OCI-M1 (cell line): ENCODE data around the gene AURKAIP1.
"Not testable (repeated sequence)": the region's sequence is repeated elsewhere in the genome, so short reads cannot be mapped to it uniquely, and the experiment has no call there.

Experiments used
- DNase-seq: peaks from one replicate; lab custom pipeline; 2025; lab: John Stamatoyannopoulos, UW

AURKAIP1 gene

GRCh38 chr1:1385931-1386330, 10.9 kb upstream of the AURKAIP1 start:
- DNase-seq = no peak

- DNase-seq = not testable (repeated sequence)
Observed at GRCh38 chr1:1385339-1385738, 10.3 kb upstream of the AURKAIP1 start.

- no peak for DNase-seq
Observed at GRCh38 chr1:1381294-1381693, 6.3 kb upstream of the AURKAIP1 start.

GRCh38 chr1:1380860-1381259, 5.9 kb upstream of the AURKAIP1 start:
- no peak for DNase-seq

- no peak for DNase-seq
Observed at GRCh38 chr1:1377540-1378205, 2.7 kb upstream of the AURKAIP1 start.

GRCh38 chr1:1376551-1377226, 1.7 kb upstream of the AURKAIP1 start:
- no peak for DNase-seq

- no peak for DNase-seq
Observed at GRCh38 chr1:1374589-1374928, 448 bp downstream of the AURKAIP1 start.

- DNase-seq = no peak
Observed at GRCh38 chr1:1373815-1374588, 1.0 kb downstream of the AURKAIP1 start.

GRCh38 chr1:1373051-1373814, 1.8 kb downstream of the AURKAIP1 start:
- DNase-seq = no peak

GRCh38 chr1:1371746-1372711, 3.0 kb downstream of the AURKAIP1 start:
- DNase-seq = peak; percentile 80

GRCh38 chr1:1371364-1371745, 3.7 kb downstream of the AURKAIP1 start:
- peak; percentile 73 for DNase-seq

GRCh38 chr1:1370771-1371300, 4.2 kb downstream of the AURKAIP1 start:
- DNase-seq = no peak

- not testable (repeated sequence) for DNase-seq
Observed at GRCh38 chr1:1370094-1370493, 4.9 kb downstream of the AURKAIP1 start.

- DNase-seq = no peak
Observed at GRCh38 chr1:1367315-1367714, 7.7 kb downstream of the AURKAIP1 start.

GRCh38 chr1:1366699-1367066, 8.3 kb downstream of the AURKAIP1 start:
- DNase-seq = no peak

GRCh38 chr1:1365875-1366698, 8.9 kb downstream of the AURKAIP1 start:
- DNase-seq = no peak

GRCh38 chr1:1364266-1364665, 10.7 kb downstream of the AURKAIP1 start:
- no peak for DNase-seq

- DNase-seq = no peak
Observed at GRCh38 chr1:1361982-1362423, 13.0 kb downstream of the AURKAIP1 start.

GRCh38 chr1:1361233-1361981, 13.6 kb downstream of the AURKAIP1 start:
- DNase-seq = no peak
